Measurements from ENCODE around the gene ANKRD52. TPM values are rescaled to one million over a fixed set of nuclear protein-coding genes. Genes with fewer than 3 reads are reported as not detected.
A peak's percentile ranks its signal among the peaks of the same experiment; 100 is the strongest.

Gene ANKRD52
- total RNA-seq, 1 donor from 2014 or later: 9.1 TPM

GRCh38 chr12:56296295-56296694 is 38.1 kb upstream of the ANKRD52 start:
- no peak overlapping the region for H3K4me3 ChIP-seq
- no peaks in the 10 kb centered on the region for H3K9me3 ChIP-seq (ENCODE audit: low read depth)
- Mint-ChIP-seq H3K4me1 (peaks cover 30% of the 10 kb centered on the region), H3K4me3 (no peak overlapping the region), H3K27ac (no peak overlapping the region), H3K36me3 (peaks cover 5% of the 10 kb centered on the region), H3K9me3 (no peaks in the 10 kb centered on the region), H3K27me3 (ENCODE audit: insufficient read depth, low read depth) (peaks cover 5% of the 10 kb centered on the region)
- no peaks in the 10 kb centered on the region for H3K27me3 ChIP-seq
- H3K27ac ChIP-seq: no peak overlapping the region
- H3K9ac ChIP-seq: no peak overlapping the region
- TF ChIP-seq EZH2phosphoT487 (IDR thresholded peaks at IDR 0.05) (no peak), CTCF (IDR thresholded peaks at IDR 0.05) (no peak), EZH2 (IDR thresholded peaks at IDR 0.05) (no peak)
- no peak overlapping the region for H3K4me2 ChIP-seq
- H3F3A ChIP-seq (ENCODE audit: low read depth): peaks cover 23% of the 10 kb centered on the region
- H2AFZ ChIP-seq (replicated peaks): no peak overlapping the region
- no peak for DNase-seq (ENCODE audit: low spot score)
- peaks cover 84% of the 10 kb centered on the region for H3K79me2 ChIP-seq (ENCODE audit: low read depth)
- H3K4me1 ChIP-seq: peaks cover 11% of the 10 kb centered on the region
- H4K20me1 ChIP-seq (ENCODE audit: low read depth): peaks cover 39% of the 10 kb centered on the region
- H3K36me3 ChIP-seq: peaks cover 5% of the 10 kb centered on the region

- H3K4me1 Mint-ChIP-seq: peaks cover 13% of the 10 kb centered on the region
- Histone ChIP-seq H3K27me3 (no peaks in the 10 kb centered on the region), H3F3A (ENCODE audit: low read depth) (peaks cover 4% of the 10 kb centered on the region), H3K9ac (peak overlapping the region; percentile 20), H2AFZ (replicated peaks) (no peak overlapping the region), H3K4me2 (no peak overlapping the region), H3K36me3 (peaks cover 5% of the 10 kb centered on the region), H3K9me3 (ENCODE audit: low read depth) (no peaks in the 10 kb centered on the region), H4K20me1 (ENCODE audit: low read depth) (peaks cover 29% of the 10 kb centered on the region), H3K4me1 (peaks cover 6% of the 10 kb centered on the region), H3K4me3 (no peak overlapping the region), H3K27ac (no peak overlapping the region), H3K79me2 (ENCODE audit: low read depth) (peaks cover 97% of the 10 kb centered on the region)
- no peak for DNase-seq (ENCODE audit: low spot score)
- peaks cover 5% of the 10 kb centered on the region for H3K36me3 Mint-ChIP-seq
- no peaks in the 10 kb centered on the region for H3K9me3 Mint-ChIP-seq
- TF ChIP-seq EZH2 (IDR thresholded peaks at IDR 0.05) (no peak), CTCF (IDR thresholded peaks at IDR 0.05) (no peak), EZH2phosphoT487 (IDR thresholded peaks at IDR 0.05) (no peak)
- peaks cover 4% of the 10 kb centered on the region for H3K27me3 Mint-ChIP-seq (ENCODE audit: insufficient read depth, low read depth)
- H3K27ac Mint-ChIP-seq: no peak overlapping the region
- H3K4me3 Mint-ChIP-seq: no peak overlapping the region
Measured at GRCh38 chr12:56293795-56294194, 35.6 kb upstream of the ANKRD52 start.

DNA sequence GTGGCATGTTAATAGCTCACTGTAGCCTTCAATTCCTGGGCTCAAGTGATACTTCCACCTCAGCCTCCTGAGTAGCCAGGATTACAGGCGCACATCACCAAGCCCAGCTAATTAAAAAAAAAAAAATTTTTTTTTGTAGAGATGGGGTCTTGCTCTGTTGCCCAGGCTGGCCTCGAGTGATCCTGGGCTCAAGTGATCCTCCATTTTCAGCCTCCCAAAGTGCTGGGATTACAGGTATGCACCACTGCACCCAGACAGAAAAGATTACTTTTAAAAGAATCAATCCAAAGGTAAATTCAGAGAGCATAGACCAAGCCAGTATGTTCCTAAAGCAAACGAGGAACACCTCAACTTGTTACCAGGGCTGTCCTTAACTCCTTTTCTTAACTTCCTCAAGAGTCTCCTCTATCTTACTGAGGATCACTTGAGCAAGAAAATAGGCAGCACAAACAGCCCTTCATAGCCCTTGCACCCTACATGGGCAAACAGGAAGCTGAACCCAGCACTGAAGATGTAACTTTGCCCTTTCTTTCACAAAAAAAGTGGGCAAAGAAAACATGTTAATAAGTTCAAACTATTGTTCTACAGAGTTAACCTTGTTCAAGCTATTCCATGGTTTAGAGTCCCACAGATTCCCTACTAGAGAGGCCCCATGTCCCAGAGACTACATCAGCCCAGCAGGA is 30.7 kb upstream of the ANKRD52 start:
- H3K27me3 Mint-ChIP-seq (ENCODE audit: insufficient read depth, low read depth): peaks cover 4% of the 10 kb centered on the region
- H3K27ac Mint-ChIP-seq: no peak overlapping the region
- H3K36me3 ChIP-seq: no peaks in the 10 kb centered on the region
- peaks cover 4% of the 10 kb centered on the region for H3F3A ChIP-seq (ENCODE audit: low read depth)
- H3K4me1 Mint-ChIP-seq: peaks cover 2% of the 10 kb centered on the region
- no peak overlapping the region for H3K27ac ChIP-seq
- H3K9me3 ChIP-seq (ENCODE audit: low read depth): no peaks in the 10 kb centered on the region
- DNase-seq (ENCODE audit: low spot score): no peak
- no peaks in the 10 kb centered on the region for H3K9me3 Mint-ChIP-seq
- no peak overlapping the region for H2AFZ ChIP-seq (replicated peaks)
- H3K9ac ChIP-seq: no peak overlapping the region
- no peak overlapping the region for H3K4me2 ChIP-seq
- H4K20me1 ChIP-seq (ENCODE audit: low read depth): peaks cover 10% of the 10 kb centered on the region
- no peak overlapping the region for H3K4me3 ChIP-seq
- H3K79me2 ChIP-seq (ENCODE audit: low read depth): peaks cover 62% of the 10 kb centered on the region
- H3K4me1 ChIP-seq: no peaks in the 10 kb centered on the region
- no peak for TF ChIP-seq EZH2phosphoT487 (IDR thresholded peaks at IDR 0.05)
- no peak for TF ChIP-seq CTCF (IDR thresholded peaks at IDR 0.05)
- TF ChIP-seq EZH2 (IDR thresholded peaks at IDR 0.05): no peak
- no peak overlapping the region for H3K4me3 Mint-ChIP-seq
- H3K27me3 ChIP-seq: no peaks in the 10 kb centered on the region
- peaks cover 10% of the 10 kb centered on the region for H3K36me3 Mint-ChIP-seq

All from neural progenitor cell (in vitro differentiated cells).